Activated B cell treated with CpG ODN at 0.5 μM for 24 hours (primary cell): ENCODE results near the gene ARRB1. TPM values are rescaled to one million over a fixed set of nuclear protein-coding genes. Genes with fewer than 3 reads are reported as not detected.

Experiments
- ATAC-seq: fragments of 200-7000 bp; cut with Tn5 transposase; one replicate; pipeline ENCODE4 v1.10.0; 2021; ENCODE audit warnings: low read depth, mild to moderate bottlenecking, moderate library complexity
- CTCF ChIA-PET: fragments of 350-600 bp; sonication (Branson Sonifier 250); formaldehyde crosslinking; loops from one replicate; lab custom pipeline; 2021; ENCODE audit warnings: antibody characterized with exemption; lab: Charles Lee
- POLR2A ChIA-PET: fragments of 350-600 bp; sonication (Branson Sonifier 250); formaldehyde crosslinking; loops from one replicate; lab custom pipeline; 2021; ENCODE audit warnings: antibody characterized with exemption; lab: Charles Lee
- DNase-seq: peaks from one replicate; pipeline ENCODE4 v3.0.0; 2022
- H3K27ac Mint-ChIP-seq: one replicate; pipeline ENCODE4 v1.8.0; 2020; ENCODE audit warnings: mixed read lengths
- H3K27me3 Mint-ChIP-seq: one replicate; pipeline ENCODE4 v1.8.0; 2021; ENCODE audit warnings: mixed read lengths
- H3K36me3 Mint-ChIP-seq: one replicate; pipeline ENCODE4 v1.8.0; 2021; ENCODE audit warnings: low read depth, mixed read lengths
- H3K4me1 Mint-ChIP-seq: one replicate; pipeline ENCODE4 v1.8.0; 2021; ENCODE audit warnings: mixed read lengths
- H3K4me3 Mint-ChIP-seq: one replicate; pipeline ENCODE4 v1.8.0; 2020; ENCODE audit warnings: mild to moderate bottlenecking, mixed read lengths
- H3K9me3 Mint-ChIP-seq: one replicate; pipeline ENCODE4 v1.8.0; 2020; ENCODE audit warnings: mixed read lengths
- CTCF ChIP-seq: fragments of 200-600 bp; IDR thresholded peaks from one replicate; pipeline ENCODE4 v1.8.0; 2022; ENCODE audit warnings: antibody characterized with exemption, mild to moderate bottlenecking
- intact Hi-C: fragments of 100-400 bp; cut with micrococcal nuclease; formaldehyde crosslinking; loops from one replicate; pipeline ENCODE4 v1.15.1; 2024
- total RNA-seq: library from RNA; stranded (reverse); gene quantifications from 2 replicates; pipeline ENCODE4 v1.2.3, GENCODE V29; 2022

Gene ARRB1
- total RNA-seq, 1 donor from 2014 or later, result 0.62 TPM

- intact Hi-C loops, result loop anchor here (1.0 kb wide), 2 partner anchors 98 to 102 kb away; no protein-coding TSS in a partner anchor
- DNase-seq (no peak), ATAC-seq (peak; percentile 29)
- no peaks in the 10 kb centered on the region for H3K36me3 Mint-ChIP-seq
- H3K9me3 Mint-ChIP-seq, result no peaks in the 10 kb centered on the region
- H3K27ac Mint-ChIP-seq, result no peak overlapping the region
- peaks cover 10% of the 10 kb centered on the region for H3K4me1 Mint-ChIP-seq
- POLR2A ChIA-PET, result no interaction called here
- CTCF ChIA-PET, result interaction anchor here (1.0 to 3.3 kb wide), 8 partner anchors 9 to 312 kb away, joined by 3 to 29 read pairs (median 4); no protein-coding TSS in a partner anchor
- peaks cover 44% of the 10 kb centered on the region for H3K27me3 Mint-ChIP-seq
- no peak for TF ChIP-seq CTCF
- peak overlapping the region; percentile 73 for H3K4me3 Mint-ChIP-seq
These were observed 109.4 kb downstream of the ARRB1 start for GRCh38 chr11:75241906-75242644.

GRCh38 chr11:75241036-75241905, 110.2 kb downstream of the ARRB1 start:
- TF ChIP-seq CTCF, result no peak
- DNase-seq (peak; percentile 86), ATAC-seq (peak; percentile 97)
- Mint-ChIP-seq H3K4me1 (peaks cover 10% of the 10 kb centered on the region), H3K4me3 (peak overlapping the region; percentile 69), H3K27ac (no peak overlapping the region), H3K9me3 (no peaks in the 10 kb centered on the region), H3K27me3 (peaks cover 48% of the 10 kb centered on the region), H3K36me3 (no peaks in the 10 kb centered on the region)
- intact Hi-C loops, result loop anchor here (1.0 kb wide), 2 partner anchors 97 to 101 kb away; no protein-coding TSS in a partner anchor
- POLR2A ChIA-PET, result no interaction called here
- CTCF ChIA-PET, result interaction anchor here (0.6 to 3.3 kb wide), 12 partner anchors 10 to 312 kb away, joined by 3 to 29 read pairs (median 4); partner anchors contain the start of gene NEU3

- Mint-ChIP-seq H3K9me3 (no peaks in the 10 kb centered on the region), H3K27ac (no peak within 1 kb of the TSS), H3K4me3 (peak within 1 kb of the TSS; percentile 66), H3K4me1 (peaks cover 10% of the 10 kb centered on the region), H3K36me3 (no peaks in the 10 kb centered on the region), H3K27me3 (peaks cover 55% of the 10 kb centered on the region)
- ChIA-PET POLR2A (no interaction called here), CTCF (interaction anchor here (0.6 to 3.3 kb wide), 8 partner anchors 8 to 311 kb away, joined by 3 to 29 read pairs (median 4); partner anchors contain the start of gene NEU3)
- no peak for TF ChIP-seq CTCF
- intact Hi-C loops, result loop anchor here (1.0 kb wide), 2 partner anchors 96 to 100 kb away; no protein-coding TSS in a partner anchor
- ATAC-seq (no peak), DNase-seq (no peak)
These were observed 111.0 kb downstream of the ARRB1 start, which contains the start of gene TPBGL for GRCh38 chr11:75240311-75241035. Gene TPBGL, plus strand, starts transcription at chr11:75240774. Its CDS starts 276 bp downstream, at chr11:75241050.

- intact Hi-C loops, result no loop called here
- peak overlapping the region; percentile 66 for H3K4me3 Mint-ChIP-seq
These were observed 111.8 kb downstream of the ARRB1 start for GRCh38 chr11:75239531-75240290.

More at GRCh38 chr11:75239531-75240290, 111.8 kb downstream of the ARRB1 start:
- H3K36me3 Mint-ChIP-seq, result no peaks in the 10 kb centered on the region
- H3K27me3 Mint-ChIP-seq, result peaks cover 55% of the 10 kb centered on the region
- peaks cover 10% of the 10 kb centered on the region for H3K4me1 Mint-ChIP-seq
- no peak for TF ChIP-seq CTCF
- CTCF ChIA-PET, result interaction anchor here (0.9 to 1.2 kb wide), 2 partner anchors 9 to 99 kb away, joined by 4 to 7 read pairs; no protein-coding TSS in a partner anchor
- H3K9me3 Mint-ChIP-seq, result no peaks in the 10 kb centered on the region
- POLR2A ChIA-PET, result no interaction called here
- DNase-seq (no peak), ATAC-seq (no peak)
- H3K27ac Mint-ChIP-seq, result no peak overlapping the region
